Mucosa of rectum (tissue), 2 donors: Measurements from ENCODE around the gene XBP1.
"Not testable (repeated sequence)": the region's sequence is repeated elsewhere in the genome, so short reads cannot be mapped to it uniquely, and the experiment has no call there.

Experiments
- H3K27ac ChIP-seq, 2 donors: one replicate each; pipeline ENCODE4 v1.7.0; 2013; ENCODE audit warnings: inconsistent platforms in 2 of 2, low read depth in 2 of 2, low read length in 2 of 2
- H3K27me3 ChIP-seq, 2 donors: one replicate each; pipeline ENCODE4 v1.7.0; 2013; ENCODE audit warnings: low read length in 2 of 2; ENCODE audit not compliant: control insufficient read depth in 2 of 2, insufficient read depth in 2 of 2
- H3K36me3 ChIP-seq, 2 donors: one replicate each; pipeline ENCODE4 v1.7.0; 2013; ENCODE audit warnings: low read length in 2 of 2; ENCODE audit not compliant: control insufficient read depth in 2 of 2, insufficient read depth in 2 of 2
- H3K4me1 ChIP-seq, 2 donors: one replicate each; pipeline ENCODE4 v1.7.0; 2013; ENCODE audit warnings: low read length in 2 of 2, mild to moderate bottlenecking in 1 of 2; ENCODE audit not compliant: control insufficient read depth in 2 of 2, insufficient read depth in 2 of 2
- H3K4me3 ChIP-seq, 2 donors: one replicate each; pipeline ENCODE4 v1.7.0; 2013; ENCODE audit warnings: low read length in 2 of 2
- H3K9ac ChIP-seq, 2 donors: one replicate each; pipeline ENCODE4 v1.7.0; 2013; ENCODE audit warnings: low read length in 2 of 2, low read depth in 1 of 2, mild to moderate bottlenecking in 1 of 2
- H3K9me3 ChIP-seq, 2 donors: one replicate each; pipeline ENCODE4 v1.7.0; 2013; ENCODE audit warnings: low read length in 2 of 2; ENCODE audit not compliant: control insufficient read depth in 2 of 2
- donor health status: healthy.
- donor health status: Normal muscosa, but diverticular disease.

Gene XBP1

DNA sequence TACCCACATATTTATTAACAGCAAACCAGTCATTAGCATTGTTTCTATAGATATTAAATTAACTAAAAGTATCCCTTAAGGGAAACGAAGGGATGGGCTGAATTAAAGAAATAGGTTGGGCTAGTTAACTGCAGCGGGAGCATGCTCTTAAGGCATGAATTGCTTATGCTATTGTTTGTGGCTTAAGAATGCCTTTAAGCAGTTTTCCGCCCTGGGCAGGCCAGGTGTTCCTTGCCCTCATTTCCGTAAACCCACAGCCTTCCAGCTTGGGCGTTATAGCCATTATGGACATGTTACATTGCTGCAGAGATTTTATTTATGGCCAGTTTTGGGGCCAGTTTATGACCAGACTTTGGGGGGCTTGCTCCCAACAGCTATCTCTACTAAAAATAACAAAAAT lies 5.1 kb upstream of the XBP1 start:
- H3K27me3 ChIP-seq, H3K27ac ChIP-seq, H3K9ac ChIP-seq, H3K9me3 ChIP-seq, H3K36me3 ChIP-seq, H3K4me3 ChIP-seq: not testable (repeated sequence)
- H3K4me1 ChIP-seq: peaks cover 11 to 20% of the 10 kb centered on the region in 2 donors

DNA sequence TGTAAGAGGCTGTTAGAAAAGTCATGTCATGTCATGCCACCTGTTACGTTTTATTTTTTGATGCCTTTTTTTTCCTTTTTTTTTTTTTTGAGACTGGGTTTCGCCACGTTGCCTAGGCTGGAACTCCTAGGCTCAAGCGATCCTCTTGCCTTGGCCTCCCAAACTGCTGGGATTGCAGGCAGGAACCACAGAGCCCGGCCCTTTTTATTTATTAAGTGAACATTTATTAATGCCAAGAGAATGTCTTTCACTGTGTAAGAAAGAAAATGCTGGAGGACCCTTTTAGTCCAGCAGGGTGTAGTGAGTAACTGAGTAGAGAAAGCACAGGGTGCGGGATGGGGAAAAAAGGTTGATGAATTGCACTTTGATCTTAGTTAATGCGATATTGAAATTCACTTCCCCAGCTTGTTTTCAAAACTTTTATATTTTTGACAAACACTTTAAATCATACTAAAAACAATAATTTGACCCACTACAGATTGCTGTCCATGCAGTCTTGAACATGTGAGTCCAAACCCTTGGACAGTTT lies 2.3 kb upstream of the XBP1 start:
- Histone ChIP-seq H3K27me3 (no peaks in the 10 kb centered on the region), H3K27ac (peak overlapping the region; percentile 71 to 84), H3K4me3 (peak overlapping the region; percentile 52 to 98), H3K4me1 (peaks cover 19 to 23% of the 10 kb centered on the region in 2 donors), H3K9me3 (no peaks in the 10 kb centered on the region), H3K9ac (peak overlapping the region; percentile 6 to 99), H3K36me3 (peaks cover 0 to 4% of the 10 kb centered on the region in 2 donors)

- peak overlapping the region; percentile 71 to 84 for H3K27ac ChIP-seq
- H3K9ac ChIP-seq: peak overlapping the region; percentile 0 to 99
- H3K27me3 ChIP-seq: no peaks in the 10 kb centered on the region
- H3K4me3 ChIP-seq: peak overlapping the region; percentile 52 to 98
- H3K9me3 ChIP-seq: no peaks in the 10 kb centered on the region
- peaks cover 2 to 8% of the 10 kb centered on the region in 2 donors for H3K36me3 ChIP-seq
- H3K4me1 ChIP-seq: peaks cover 19 to 25% of the 10 kb centered on the region in 2 donors
These were observed 1.7 kb upstream of the XBP1 start for GRCh38 chr22:28801845-28802594.

DNA sequence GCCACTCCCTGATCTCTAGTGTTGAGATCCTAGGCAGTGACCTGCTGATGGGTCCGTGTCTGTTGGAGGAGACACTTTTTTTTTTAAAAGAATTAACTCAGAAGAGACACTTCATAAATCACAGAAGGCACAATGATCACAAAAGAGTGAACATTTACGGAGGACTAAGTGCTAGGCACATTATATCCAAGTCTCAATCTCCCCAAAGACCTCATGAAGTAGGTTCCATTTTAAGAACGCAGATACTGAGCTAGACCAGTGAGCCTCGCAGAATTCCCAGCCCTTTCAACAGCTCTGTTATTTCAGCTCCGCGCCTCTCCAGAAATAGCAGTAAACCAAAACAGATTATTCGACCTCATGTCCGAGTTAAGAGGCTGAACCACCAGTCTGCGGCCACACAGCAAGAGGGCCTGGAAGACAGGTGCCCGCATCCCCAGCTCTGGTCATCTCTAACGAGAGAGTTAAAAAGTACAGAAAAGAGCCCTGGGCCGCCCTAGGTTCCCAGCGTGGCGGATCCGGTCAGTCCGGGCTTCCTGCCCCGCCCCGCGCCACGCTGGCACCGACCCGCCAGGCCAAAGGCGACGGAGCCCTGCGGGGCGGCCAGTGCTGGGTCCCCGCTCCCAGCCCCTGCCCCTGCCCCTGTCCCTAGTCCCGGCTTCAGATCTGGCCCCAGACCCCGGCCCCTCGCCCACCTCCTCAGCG lies 612 bp downstream of the XBP1 start:
- Histone ChIP-seq H3K36me3 (peaks cover 25 to 31% of the 10 kb centered on the region in 2 donors), H3K4me3 (peak overlapping the region; percentile 89 to 98), H3K9me3 (no peaks in the 10 kb centered on the region), H3K27me3 (no peaks in the 10 kb centered on the region), H3K4me1 (peaks cover 25 to 30% of the 10 kb centered on the region in 2 donors), H3K9ac (peak overlapping the region; percentile 99 to 100), H3K27ac (peak overlapping the region; percentile 99 to 100)

DNA sequence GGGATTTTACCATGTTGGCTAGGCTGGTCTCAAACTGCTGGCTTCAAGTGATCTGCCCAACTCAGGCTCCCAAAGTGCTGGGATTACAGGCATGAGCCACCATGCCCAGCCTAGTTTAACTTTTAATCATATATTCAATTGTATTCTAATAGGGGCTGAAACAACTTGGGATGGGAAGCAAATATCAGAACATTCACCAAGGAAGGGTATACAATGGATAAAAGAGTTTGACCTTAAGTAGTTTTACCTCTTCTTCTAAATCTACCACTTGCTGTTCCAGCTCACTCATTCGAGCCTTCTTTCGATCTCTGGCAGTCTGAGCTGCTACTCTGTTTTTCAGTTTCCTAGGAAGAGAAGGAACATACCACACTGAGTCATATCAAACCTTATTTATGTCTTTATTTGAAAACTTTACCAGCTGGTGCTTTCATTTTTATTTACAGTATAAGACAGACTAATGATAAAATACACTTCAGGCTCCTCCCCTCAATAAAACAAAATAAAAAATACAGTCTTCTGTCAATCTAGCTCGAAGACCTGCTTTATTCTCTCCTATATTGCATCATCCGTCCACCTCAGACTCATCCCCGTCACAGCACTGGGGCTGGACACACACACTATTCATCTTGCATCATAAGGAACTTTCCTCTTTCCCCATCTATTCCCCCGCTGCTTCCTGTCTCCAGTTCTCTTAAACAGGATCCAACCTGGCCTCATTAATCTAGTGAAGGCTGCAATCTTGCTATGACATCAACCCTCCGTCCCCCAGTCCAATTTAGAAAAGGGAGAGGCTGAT lies 1.4 kb downstream of the XBP1 start:
- Histone ChIP-seq H3K36me3 (peaks cover 32 to 38% of the 10 kb centered on the region in 2 donors), H3K4me3 (peak overlapping the region; percentile 89 to 98), H3K27ac (peak overlapping the region; percentile 99 to 100), H3K4me1 (peaks cover 25 to 30% of the 10 kb centered on the region in 2 donors), H3K9ac (peak overlapping the region; percentile 99 to 100), H3K9me3 (no peaks in the 10 kb centered on the region), H3K27me3 (no peaks in the 10 kb centered on the region)

- Histone ChIP-seq H3K27me3 (no peaks in the 10 kb centered on the region), H3K9me3 (no peaks in the 10 kb centered on the region), H3K4me1 (peaks cover 12 to 23% of the 10 kb centered on the region in 2 donors), H3K4me3 (peak overlapping the region in 1 of 2 donors; percentile 98), H3K36me3 (peaks cover 33 to 41% of the 10 kb centered on the region in 2 donors), H3K27ac (peak overlapping the region in 1 of 2 donors; percentile 10), H3K9ac (peak overlapping the region in 1 of 2 donors; percentile 99)
These were observed 4.2 kb downstream of the XBP1 start for GRCh38 chr22:28795932-28796856.

DNA sequence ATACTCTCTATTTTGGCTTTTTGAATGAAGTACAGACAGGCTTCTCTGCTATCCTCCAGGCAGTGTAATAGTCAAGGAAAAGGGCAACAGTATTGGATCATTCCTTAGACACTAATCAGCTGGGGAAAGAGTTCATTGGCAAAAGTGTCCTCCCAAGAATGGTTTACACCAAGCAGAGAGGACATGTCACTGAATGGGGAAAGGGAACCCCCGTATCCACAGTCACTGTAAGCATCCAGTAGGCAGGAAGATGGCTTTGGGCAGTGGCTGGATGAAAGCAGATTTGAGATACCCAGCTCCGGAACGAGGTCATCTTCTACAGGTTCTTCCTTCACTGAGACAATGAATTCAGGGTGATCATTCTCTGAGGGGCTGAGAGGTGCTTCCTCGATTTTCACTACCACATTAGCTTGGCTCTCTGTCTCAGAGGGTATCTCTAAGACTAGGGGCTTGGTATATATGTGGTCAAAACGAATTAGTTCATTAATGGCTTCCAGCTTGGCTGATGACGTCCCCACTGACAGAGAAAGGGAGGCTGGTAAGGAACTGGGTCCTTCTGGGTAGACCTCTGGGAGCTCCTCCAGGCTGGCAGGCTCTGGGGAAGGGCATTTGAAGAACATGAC lies 5.2 kb downstream of the XBP1 start:
- Histone ChIP-seq H3K4me1 (peaks cover 12 to 25% of the 10 kb centered on the region in 2 donors), H3K9ac (no peak overlapping the region), H3K27ac (no peak overlapping the region), H3K4me3 (no peak overlapping the region), H3K9me3 (no peaks in the 10 kb centered on the region), H3K36me3 (peaks cover 33 to 41% of the 10 kb centered on the region in 2 donors), H3K27me3 (no peaks in the 10 kb centered on the region)

DNA sequence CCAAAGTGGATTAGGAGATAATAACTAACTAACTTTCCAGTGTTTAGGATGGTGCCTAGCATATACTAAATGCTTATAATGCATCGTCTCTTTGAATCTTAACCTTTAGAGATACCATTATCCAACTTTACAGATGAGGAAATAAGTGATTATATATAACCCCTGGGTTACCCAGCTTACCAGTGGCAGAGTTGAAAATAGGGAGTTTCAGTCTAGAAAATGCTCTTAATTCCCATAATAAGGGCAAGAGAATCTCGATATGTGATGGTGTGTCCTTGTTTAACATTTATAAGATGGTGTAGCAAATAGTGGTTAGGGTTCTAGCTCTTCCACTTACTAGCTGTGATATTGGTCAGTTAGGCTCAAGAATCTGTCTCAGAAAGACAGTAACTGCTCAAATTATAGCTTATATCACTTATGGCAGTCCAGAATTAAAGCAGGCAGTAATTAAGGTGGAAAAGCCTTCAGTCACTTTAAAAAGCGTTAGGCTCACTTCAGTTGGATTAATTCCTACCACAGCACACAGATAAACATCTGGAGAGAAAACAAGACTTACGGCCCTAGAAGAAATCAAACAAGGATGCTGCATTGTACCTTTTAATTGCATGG lies 6.3 kb downstream of the XBP1 start:
- Histone ChIP-seq H3K27ac (peak overlapping the region in 1 of 2 donors; percentile 6), H3K9me3 (no peaks in the 10 kb centered on the region), H3K4me3 (no peak overlapping the region), H3K9ac (no peak overlapping the region), H3K27me3 (no peaks in the 10 kb centered on the region), H3K4me1 (peaks cover 12 to 27% of the 10 kb centered on the region in 2 donors), H3K36me3 (peaks cover 33 to 41% of the 10 kb centered on the region in 2 donors)
